Stimulated activated memory B cell treated with anti-CD40 and anti-IgM and Interleukin-4, amounts not matched to agents 10 μg/mL and 1 μg/mL and 100 μg/mL, for 72 hours (primary cell): ENCODE measurements around the gene IL1RN.

Source experiments
- ATAC-seq: fragments of 150-1000 bp; cut with Tn5 transposase; 2 replicates; pipeline ENCODE4 v1.10.0; 2021
- H3K27ac Mint-ChIP-seq: one replicate; pipeline ENCODE4 v1.8.0; 2022; ENCODE audit warnings: mild to moderate bottlenecking, mixed read lengths
- H3K27me3 Mint-ChIP-seq: one replicate; pipeline ENCODE4 v1.8.0; 2022; ENCODE audit warnings: mixed read lengths
- H3K36me3 Mint-ChIP-seq: one replicate; pipeline ENCODE4 v1.8.0; 2022; ENCODE audit warnings: mixed read lengths
- H3K4me1 Mint-ChIP-seq: one replicate; pipeline ENCODE4 v1.8.0; 2022; ENCODE audit warnings: mixed read lengths
- H3K4me3 Mint-ChIP-seq: one replicate; pipeline ENCODE4 v1.8.0; 2022; ENCODE audit warnings: mild to moderate bottlenecking, moderate library complexity, mixed read lengths
- H3K9me3 Mint-ChIP-seq: one replicate; pipeline ENCODE4 v1.8.0; 2022; ENCODE audit warnings: mixed read lengths

Gene IL1RN

GRCh38 chr2:113167962-113168340 is 40.6 kb downstream of the IL1RN start:
- no peaks in the 10 kb centered on the region for H3K27me3 Mint-ChIP-seq
- peaks cover 61% of the 10 kb centered on the region for H3K4me1 Mint-ChIP-seq
- no peak overlapping the region for H3K4me3 Mint-ChIP-seq
- H3K27ac Mint-ChIP-seq, result peak overlapping the region; percentile 78
- ATAC-seq, result no peak
- H3K36me3 Mint-ChIP-seq, result no peaks in the 10 kb centered on the region
- peaks cover 4% of the 10 kb centered on the region for H3K9me3 Mint-ChIP-seq

DNA sequence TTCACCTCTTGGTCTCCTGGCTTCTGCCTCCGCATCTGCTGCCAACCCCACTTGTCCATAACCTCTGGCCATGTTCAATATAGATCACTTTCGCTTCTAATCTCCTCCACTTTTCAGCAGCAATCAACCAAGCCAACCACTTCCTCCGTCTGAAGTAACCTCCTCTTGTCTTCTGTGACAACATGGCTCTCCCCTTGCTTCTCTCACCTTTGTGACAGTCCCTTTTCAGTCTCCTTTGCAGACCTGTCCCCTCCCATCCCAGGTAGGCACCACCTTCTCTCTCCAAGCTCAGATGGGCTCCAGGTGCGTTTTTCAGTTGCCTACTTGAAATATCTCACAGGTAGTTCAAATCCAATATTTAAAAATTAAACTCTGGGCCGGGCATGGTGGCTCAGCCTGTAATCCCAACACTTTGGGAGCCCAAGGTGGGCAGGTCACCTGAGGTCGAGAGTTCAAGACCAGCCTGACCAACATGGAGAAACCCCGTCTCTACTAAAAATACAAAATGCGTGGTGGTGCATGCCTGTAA is 41.7 kb downstream of the IL1RN start:
- H3K4me3 Mint-ChIP-seq, result peak overlapping the region; percentile 1
- H3K36me3 Mint-ChIP-seq, result no peaks in the 10 kb centered on the region
- H3K4me1 Mint-ChIP-seq, result peaks cover 71% of the 10 kb centered on the region
- ATAC-seq, result peak; percentile 53
- no peaks in the 10 kb centered on the region for H3K27me3 Mint-ChIP-seq
- H3K27ac Mint-ChIP-seq, result peak overlapping the region; percentile 78
- H3K9me3 Mint-ChIP-seq, result peaks cover 4% of the 10 kb centered on the region

DNA sequence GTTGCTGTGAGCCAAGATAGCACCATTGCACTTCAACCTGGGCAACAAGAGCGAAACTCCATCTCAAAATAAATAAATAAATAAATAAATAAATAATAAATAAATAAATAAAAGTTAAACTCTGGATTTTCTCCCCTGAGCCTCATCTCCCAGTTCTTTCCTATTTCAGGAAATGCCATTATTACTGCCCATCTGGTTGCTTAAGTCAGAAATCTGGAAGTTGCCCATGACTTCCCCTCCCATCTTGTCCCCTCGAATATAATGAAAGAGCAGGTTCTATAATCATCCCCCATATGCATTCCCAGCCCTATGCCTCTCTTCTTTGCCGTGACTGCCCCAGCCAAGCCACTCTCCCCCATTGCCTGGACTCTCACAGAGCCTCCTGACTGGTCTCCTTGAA is 42.2 kb downstream of the IL1RN start:
- no peak for ATAC-seq
- Mint-ChIP-seq H3K36me3 (no peaks in the 10 kb centered on the region), H3K4me1 (peaks cover 67% of the 10 kb centered on the region), H3K27ac (peak overlapping the region; percentile 78), H3K9me3 (peaks cover 4% of the 10 kb centered on the region), H3K27me3 (no peaks in the 10 kb centered on the region), H3K4me3 (no peak overlapping the region)

- Mint-ChIP-seq H3K4me1 (peaks cover 74% of the 10 kb centered on the region), H3K27me3 (no peaks in the 10 kb centered on the region), H3K27ac (peak overlapping the region; percentile 51), H3K4me3 (no peak overlapping the region), H3K36me3 (peaks cover 9% of the 10 kb centered on the region), H3K9me3 (peaks cover 4% of the 10 kb centered on the region)
- ATAC-seq, result no peak
These were observed 44.1 kb downstream of the IL1RN start for GRCh38 chr2:113171334-113172075.

DNA sequence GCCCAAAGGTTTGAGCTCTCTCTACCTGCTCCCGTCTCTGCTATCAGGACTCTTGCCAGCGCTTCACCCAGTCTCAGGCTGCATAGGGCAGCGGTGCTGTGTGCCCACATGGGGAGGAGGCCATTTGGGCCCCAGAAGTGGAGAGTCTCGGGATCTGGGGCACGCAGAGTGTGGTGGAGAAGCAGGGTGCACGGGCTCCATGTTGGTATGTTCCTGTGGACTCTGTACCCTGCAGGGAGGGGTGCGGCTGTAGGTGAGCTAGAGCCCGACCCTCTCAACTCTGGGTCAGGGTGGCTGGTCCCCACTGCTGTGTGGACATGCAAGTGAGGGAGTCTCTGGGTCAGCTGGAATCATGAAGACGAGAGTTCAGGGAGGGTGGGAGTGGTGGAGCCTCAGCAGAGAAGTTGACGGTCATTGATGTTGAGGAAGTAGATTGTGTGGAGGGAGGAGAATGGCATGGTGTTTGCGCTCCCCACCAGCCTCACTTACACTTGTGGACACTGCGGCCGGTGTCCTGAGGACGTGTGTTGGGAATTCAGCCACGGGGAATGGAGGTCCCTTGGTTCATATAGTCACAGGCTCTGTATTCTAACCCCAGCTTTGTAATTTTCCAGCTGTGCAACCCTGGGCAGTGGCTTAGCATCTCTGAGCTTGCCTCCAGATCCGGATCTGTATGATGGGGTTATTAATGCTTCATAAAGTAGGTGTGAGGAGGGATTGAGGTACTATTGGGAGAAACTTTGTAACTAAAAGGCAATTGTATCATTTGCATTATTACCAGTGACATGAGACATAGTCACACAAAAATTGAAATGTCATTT is 45.5 kb downstream of the IL1RN start:
- Mint-ChIP-seq H3K27ac (peak overlapping the region; percentile 76), H3K36me3 (peaks cover 17% of the 10 kb centered on the region), H3K9me3 (peaks cover 4% of the 10 kb centered on the region), H3K27me3 (no peaks in the 10 kb centered on the region), H3K4me3 (peak overlapping the region; percentile 81), H3K4me1 (peaks cover 72% of the 10 kb centered on the region)
- no peak for ATAC-seq

DNA sequence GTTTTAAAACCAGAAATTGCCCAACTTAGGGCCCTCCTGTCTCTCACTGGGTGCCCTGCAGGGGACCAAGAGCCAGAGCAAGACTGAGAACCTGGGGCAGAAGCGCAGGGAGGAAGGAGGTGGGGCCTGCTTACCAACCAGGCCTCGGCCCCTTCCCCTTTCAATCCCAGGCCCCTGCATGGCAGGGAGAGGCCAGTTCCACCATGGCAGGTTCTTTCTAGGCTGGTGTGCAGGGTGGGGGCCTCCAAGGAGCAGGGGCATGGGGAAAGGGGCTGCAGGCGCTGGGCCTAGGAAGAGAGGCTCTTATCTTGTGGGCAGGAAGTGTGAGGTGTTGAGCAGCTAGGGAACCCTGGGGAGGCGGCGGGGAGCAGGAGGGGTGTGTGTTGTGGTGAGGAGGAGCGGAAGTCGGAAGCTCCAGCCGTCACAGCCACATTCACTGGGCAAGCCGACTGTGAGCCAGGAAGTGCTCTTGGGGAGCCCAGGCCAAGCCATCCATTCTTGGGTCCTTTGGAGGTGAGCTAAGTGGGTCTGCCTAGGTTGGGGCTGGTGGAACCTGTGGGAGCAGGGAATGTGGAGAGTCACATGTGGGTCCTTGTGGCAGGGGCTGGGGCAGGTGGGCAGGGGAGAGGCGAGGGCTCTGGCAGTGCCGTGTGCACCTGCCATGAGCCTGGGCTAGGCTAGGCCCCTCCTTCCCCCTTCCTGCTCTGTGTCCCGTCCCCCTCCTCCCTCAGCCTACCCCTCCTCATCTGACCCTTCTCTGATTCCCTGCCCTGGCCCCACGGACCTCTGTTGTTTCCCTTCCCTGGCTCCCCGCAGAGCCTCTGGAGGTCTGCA is 46.4 kb downstream of the IL1RN start, which contains the start of gene PSD4:
TSS of gene PSD4 (plus strand) at position 430 of the 834 bp plus-strand sequence. CDS start 8,486 bp downstream, outside the sequence.
- H3K36me3 Mint-ChIP-seq, result peaks cover 24% of the 10 kb centered on the region
- ATAC-seq, result peak; percentile 89

DNA sequence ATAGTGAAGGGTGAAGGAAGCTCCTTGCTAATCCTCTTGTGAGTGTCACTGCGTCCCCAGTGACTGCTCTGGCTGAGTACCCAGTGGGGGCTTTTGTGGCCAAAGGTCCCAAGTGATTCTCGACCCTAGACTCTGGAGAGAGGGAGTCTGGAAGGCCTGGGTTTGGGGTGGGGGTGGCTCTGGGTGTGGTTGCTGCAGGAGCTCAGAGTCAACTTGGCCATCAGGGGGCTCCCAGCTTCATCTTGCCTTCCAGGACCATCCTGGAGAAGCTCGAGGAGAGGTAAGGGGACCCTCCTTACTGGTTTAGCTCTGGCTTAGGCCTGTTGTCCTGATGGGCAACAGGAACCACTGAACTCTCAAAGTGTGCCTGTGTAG is 47.0 kb downstream of the IL1RN start:
- no peaks in the 10 kb centered on the region for H3K27me3 Mint-ChIP-seq
- H3K9me3 Mint-ChIP-seq, result peaks cover 4% of the 10 kb centered on the region
- H3K27ac Mint-ChIP-seq, result peak overlapping the region; percentile 76
- H3K4me3 Mint-ChIP-seq, result peak overlapping the region; percentile 81
- H3K4me1 Mint-ChIP-seq, result peaks cover 72% of the 10 kb centered on the region
- H3K36me3 Mint-ChIP-seq, result peaks cover 31% of the 10 kb centered on the region
- ATAC-seq, result peak; percentile 1

More for the DNA sequence above, 46.4 kb downstream of the IL1RN start, which contains the start of gene PSD4:
- H3K27ac Mint-ChIP-seq, result peak within 1 kb of the TSS; percentile 76
- H3K4me1 Mint-ChIP-seq, result peaks cover 72% of the 10 kb centered on the region
- peaks cover 4% of the 10 kb centered on the region for H3K9me3 Mint-ChIP-seq
- peak within 1 kb of the TSS; percentile 81 for H3K4me3 Mint-ChIP-seq
- H3K27me3 Mint-ChIP-seq, result no peaks in the 10 kb centered on the region

DNA sequence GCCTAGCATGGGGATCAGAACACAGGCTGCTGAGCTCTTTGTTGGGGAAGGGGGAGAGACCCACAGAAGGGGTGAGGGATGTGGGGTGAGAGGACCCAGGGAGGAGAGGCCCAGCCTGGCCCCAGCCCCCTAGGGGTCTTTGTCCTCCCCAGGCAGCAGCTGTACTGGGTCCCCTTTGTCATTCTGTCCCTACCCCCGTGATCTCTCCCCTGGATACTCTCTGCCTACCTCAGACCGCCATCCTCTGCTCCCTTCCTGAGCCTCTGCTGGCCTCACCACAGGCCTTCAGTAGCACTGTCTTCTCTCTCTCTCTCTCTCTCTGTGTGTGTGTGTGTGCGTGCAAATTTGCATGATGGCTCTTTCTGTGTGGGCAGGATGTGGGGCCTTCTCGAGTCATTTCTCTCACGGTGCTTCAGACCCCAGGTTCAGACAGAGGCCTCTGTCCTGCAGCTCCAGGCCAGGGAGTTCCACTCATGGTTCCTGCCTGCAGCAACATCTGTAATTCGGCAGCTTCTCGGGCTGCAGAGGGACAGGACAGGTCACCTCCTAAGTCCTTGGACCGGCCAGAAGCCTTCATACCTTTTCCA is 47.7 kb downstream of the IL1RN start:
- Mint-ChIP-seq H3K4me1 (peaks cover 72% of the 10 kb centered on the region), H3K27ac (peak overlapping the region; percentile 76), H3K36me3 (peaks cover 34% of the 10 kb centered on the region), H3K9me3 (peaks cover 4% of the 10 kb centered on the region), H3K4me3 (peak overlapping the region; percentile 81), H3K27me3 (no peaks in the 10 kb centered on the region)
- ATAC-seq, result peak; percentile 87

DNA sequence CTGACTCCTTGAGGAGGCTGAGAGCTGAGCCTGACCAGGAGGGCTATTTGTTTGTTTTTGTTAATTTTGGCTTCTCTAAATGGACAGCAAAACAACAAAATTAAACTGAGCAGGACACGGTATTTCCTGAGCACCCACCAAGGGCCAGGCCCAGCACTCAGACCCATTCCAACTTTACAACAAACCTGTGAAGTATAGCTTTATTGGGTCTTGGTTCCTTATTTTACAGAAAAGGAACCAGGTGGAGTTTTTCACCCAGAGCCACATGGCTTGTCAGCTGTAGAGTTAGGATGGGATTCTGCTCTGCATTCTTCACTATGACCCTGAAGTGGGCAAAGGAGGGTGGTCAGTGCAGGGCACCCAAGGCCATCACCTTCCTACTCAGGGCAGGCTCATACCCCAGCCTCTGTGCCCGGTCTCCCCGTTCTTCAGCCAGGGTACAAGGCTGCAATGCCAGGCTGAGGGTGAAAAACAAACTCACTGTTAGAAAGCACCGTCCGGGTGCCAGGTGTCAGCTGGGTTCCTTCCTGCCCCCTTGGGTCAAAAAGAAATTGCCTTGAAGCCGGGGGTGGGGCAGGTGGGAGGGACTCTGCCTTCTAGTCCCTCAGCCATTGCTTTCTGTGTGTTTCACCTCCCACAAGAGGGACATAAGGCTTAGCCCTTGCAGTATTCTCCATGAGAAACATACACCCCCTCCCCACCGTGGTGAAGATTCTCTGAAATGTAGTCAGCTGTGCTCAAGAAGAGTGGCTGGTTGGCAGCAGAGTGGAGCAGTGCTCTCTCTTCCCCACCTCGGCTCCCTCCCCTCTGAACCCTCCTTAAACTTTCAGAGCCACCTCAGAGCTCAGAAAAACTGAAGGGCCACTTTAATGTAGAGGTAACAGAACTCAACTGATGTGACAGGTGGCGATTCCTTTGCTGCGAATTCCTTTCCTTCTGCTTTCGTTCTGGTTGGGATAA is 48.6 kb downstream of the IL1RN start:
- no peaks in the 10 kb centered on the region for H3K27me3 Mint-ChIP-seq
- H3K9me3 Mint-ChIP-seq, result peaks cover 3% of the 10 kb centered on the region
- ATAC-seq, result peak; percentile 42
- H3K27ac Mint-ChIP-seq, result peak overlapping the region; percentile 76
- peaks cover 41% of the 10 kb centered on the region for H3K36me3 Mint-ChIP-seq
- peaks cover 78% of the 10 kb centered on the region for H3K4me1 Mint-ChIP-seq
- peak overlapping the region; percentile 81 for H3K4me3 Mint-ChIP-seq

DNA sequence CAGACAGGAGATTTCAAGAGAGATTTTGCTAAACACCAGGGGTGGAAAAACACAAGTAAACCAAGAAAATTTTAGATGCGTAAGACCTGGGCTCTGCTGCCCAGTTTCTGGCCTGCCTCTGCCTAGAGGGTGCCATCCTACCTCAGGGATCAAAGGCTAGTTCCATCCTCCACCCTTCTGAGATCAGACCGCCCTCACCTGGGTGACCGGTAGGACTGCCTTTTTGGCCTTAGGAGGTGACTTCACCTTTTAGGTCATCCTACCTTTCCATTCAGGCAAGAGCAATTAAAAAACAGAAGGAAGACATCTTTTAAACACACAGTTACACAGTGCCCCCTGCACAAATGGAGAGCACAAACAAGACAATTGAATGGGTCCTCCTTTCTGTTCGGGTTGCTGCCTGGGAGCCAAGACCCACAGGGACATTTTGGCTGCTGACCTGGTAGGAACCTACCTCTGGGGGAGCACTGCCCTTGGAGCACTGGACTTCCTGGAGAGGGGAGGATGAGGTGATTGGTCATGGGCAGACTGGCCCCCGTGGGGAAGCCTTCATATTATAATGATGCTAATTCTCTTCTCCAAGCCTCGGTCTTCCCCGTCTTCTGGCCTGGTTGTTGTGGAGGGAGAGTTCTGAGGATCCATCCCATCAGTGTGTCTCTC is 49.4 kb downstream of the IL1RN start:
- H3K27ac Mint-ChIP-seq, result peak overlapping the region; percentile 76
- H3K9me3 Mint-ChIP-seq, result no peaks in the 10 kb centered on the region
- H3K36me3 Mint-ChIP-seq, result peaks cover 41% of the 10 kb centered on the region
- ATAC-seq, result no peak
- H3K27me3 Mint-ChIP-seq, result no peaks in the 10 kb centered on the region
- peak overlapping the region; percentile 81 for H3K4me3 Mint-ChIP-seq
- H3K4me1 Mint-ChIP-seq, result peaks cover 78% of the 10 kb centered on the region

GRCh38 chr2:113178069-113178746 is 50.8 kb downstream of the IL1RN start:
- Mint-ChIP-seq H3K4me3 (peak overlapping the region; percentile 19), H3K4me1 (peaks cover 80% of the 10 kb centered on the region), H3K9me3 (no peaks in the 10 kb centered on the region), H3K27ac (no peak overlapping the region), H3K27me3 (no peaks in the 10 kb centered on the region), H3K36me3 (peaks cover 49% of the 10 kb centered on the region)
- ATAC-seq, result no peak

DNA sequence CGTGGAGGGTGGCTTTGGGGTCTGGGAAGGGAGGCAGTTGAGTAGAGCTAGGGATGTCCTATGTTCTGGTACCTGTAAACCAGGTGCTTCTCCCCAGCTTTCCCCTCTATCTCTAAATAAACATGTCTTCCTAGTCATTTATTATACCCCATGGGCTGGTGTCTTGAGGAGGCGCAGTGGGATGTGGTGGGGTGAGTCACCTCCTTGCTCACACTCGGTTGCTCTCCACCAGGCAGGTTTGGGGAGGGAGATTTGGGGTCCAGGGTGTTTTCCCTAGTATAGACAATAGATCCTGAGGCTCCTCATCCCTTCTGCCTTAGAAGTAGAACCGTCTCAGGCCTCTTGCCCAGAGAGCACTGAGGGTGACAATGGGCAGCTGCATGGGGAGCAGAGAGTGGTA is 51.5 kb downstream of the IL1RN start:
- peaks cover 56% of the 10 kb centered on the region for H3K36me3 Mint-ChIP-seq
- no peaks in the 10 kb centered on the region for H3K9me3 Mint-ChIP-seq
- H3K4me1 Mint-ChIP-seq, result peaks cover 80% of the 10 kb centered on the region
- H3K27ac Mint-ChIP-seq, result peak overlapping the region; percentile 25
- peak overlapping the region; percentile 40 for H3K4me3 Mint-ChIP-seq
- no peaks in the 10 kb centered on the region for H3K27me3 Mint-ChIP-seq
- no peak for ATAC-seq
